ENCODE results near the gene ADAMTS14.

DNA sequence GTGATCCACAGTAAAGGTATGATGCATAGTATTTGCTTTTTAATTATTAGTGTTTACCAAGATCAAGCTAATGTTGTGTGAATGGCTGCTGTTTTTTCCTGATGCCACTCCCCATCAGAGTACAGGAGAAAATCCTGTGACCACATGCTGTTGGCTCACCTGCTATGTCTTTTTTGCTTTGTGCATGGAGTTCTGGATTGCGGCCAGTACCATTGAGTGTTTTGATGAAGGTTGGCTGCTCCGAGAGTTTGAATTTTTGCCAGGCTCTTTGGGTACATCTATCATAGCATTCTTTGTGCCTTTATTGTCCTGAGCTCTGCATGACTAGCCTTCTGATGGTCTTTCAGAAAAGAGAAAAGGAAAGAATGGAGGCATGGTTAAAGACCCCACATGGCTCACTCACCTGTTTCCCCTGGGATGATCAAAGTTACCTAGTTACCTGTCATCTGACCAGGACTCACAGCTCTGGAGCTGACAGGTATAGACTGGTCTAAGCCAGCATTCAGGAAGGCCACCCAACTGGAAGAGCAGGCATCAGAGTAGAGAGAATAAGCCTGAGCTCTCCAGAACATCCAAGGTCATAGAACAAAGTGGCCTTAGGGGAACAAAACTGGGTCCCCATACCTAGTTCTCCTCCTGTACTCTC, 131.6 kb downstream of the ADAMTS14 start:
- TF ChIP-seq, protein P1, sequence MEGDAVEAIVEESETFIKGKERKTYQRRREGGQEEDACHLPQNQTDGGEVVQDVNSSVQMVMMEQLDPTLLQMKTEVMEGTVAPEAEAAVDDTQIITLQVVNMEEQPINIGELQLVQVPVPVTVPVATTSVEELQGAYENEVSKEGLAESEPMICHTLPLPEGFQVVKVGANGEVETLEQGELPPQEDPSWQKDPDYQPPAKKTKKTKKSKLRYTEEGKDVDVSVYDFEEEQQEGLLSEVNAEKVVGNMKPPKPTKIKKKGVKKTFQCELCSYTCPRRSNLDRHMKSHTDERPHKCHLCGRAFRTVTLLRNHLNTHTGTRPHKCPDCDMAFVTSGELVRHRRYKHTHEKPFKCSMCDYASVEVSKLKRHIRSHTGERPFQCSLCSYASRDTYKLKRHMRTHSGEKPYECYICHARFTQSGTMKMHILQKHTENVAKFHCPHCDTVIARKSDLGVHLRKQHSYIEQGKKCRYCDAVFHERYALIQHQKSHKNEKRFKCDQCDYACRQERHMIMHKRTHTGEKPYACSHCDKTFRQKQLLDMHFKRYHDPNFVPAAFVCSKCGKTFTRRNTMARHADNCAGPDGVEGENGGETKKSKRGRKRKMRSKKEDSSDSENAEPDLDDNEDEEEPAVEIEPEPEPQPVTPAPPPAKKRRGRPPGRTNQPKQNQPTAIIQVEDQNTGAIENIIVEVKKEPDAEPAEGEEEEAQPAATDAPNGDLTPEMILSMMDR (IDR thresholded peaks at IDR 0.05): no peak
- TF ChIP-seq POLR2AphosphoS5 (IDR thresholded peaks at IDR 0.05): no peak

All from stomach (tissue), 4 donors.